Pancreas (tissue), 10 donors: ENCODE results near the gene CDK4. TPM values are rescaled to one million over a fixed set of nuclear protein-coding genes. Genes with fewer than 3 reads are reported as not detected.
A peak's percentile ranks its signal among the peaks of the same experiment; 100 is the strongest.

Source experiments
- ATAC-seq, 4 donors: fragments of 200-7000 bp; cut with Tn5 transposase; one replicate each; pipeline versions ENCODE4 v1.8.0 to v1.9.1; 2020; ENCODE audit warnings: mild to moderate bottlenecking in 4 of 4, moderate library complexity in 4 of 4
- DNase-seq, 6 donors: peaks; one replicate each; pipeline ENCODE4 v3.0.0-alpha.2; 2020
- FAIRE-seq: peaks from 2 replicates; lab custom pipeline; 2012; peaks lifted over from hg19 to GRCh38; lab: Jason Lieb, UNC
- H3K27ac ChIP-seq, 4 donors: fragments of 200-600 bp; sonication (generic); 1 replicate in 3 of 4; 2 replicates in 1 of 4; pipeline versions ENCODE4 v1.5.0 to v1.8.0; 2020
- H3K27me3 ChIP-seq, 4 donors: fragments of 200-600 bp; one replicate each; pipeline ENCODE4 v1.8.0; 2021
- H3K36me3 ChIP-seq, 3 donors: fragments of 200-600 bp; sonication (generic) in 1 of 3; one replicate each; pipeline versions ENCODE4 v1.5.0 to v1.8.0; 2020 to 2021
- H3K4me1 ChIP-seq, 3 donors: fragments of 200-600 bp; one replicate each; pipeline ENCODE4 v1.8.0; 2021
- H3K4me3 ChIP-seq, 4 donors: fragments of 200-600 bp; sonication (generic) in 2 of 4; one replicate each; pipeline versions ENCODE4 v1.5.0 to v1.8.0; 2020 to 2021
- H3K9me3 ChIP-seq, 4 donors: fragments of 200-600 bp; one replicate each; pipeline ENCODE4 v1.8.0; 2021
- CTCF ChIP-seq, 4 donors: fragments of 200-600 bp; sonication (generic) in 3 of 4; IDR thresholded peaks; one replicate each; pipeline versions ENCODE4 v1.5.0 to v1.8.0; 2021; ENCODE audit warnings: antibody characterized with exemption in 4 of 4
- WGBS, 2 donors: extraction: QIAGEN DNeasy Blood & Tissue Kit; methylation state at CpG; one replicate each; pipeline ENCODE4 v1.1.7; 2013; 5-methylcytosine and 5-hydroxymethylcytosine counted together
- intact Hi-C, 3 donors: fragments of 100-400 bp; cut with DNase I; formaldehyde crosslinking; loops; one replicate each; pipeline versions ENCODE4 v1.11.1 to v1.14.2; 2022
- polyA plus RNA-seq, 2 donors: library from polyadenylated mRNA; stranded (reverse); fragments of 200-250 nt; gene quantifications; one replicate each; pipeline ENCODE4 v1.2.3, GENCODE V29; 2013
- total RNA-seq, 6 donors: library from RNA; stranded (reverse); fragmentation: NEBNext Ultra II Directional in 4 of 6; extraction: Animal tissue kit (Norgen Biotek cat#: 25700) in 4 of 6; gene quantifications; one replicate each; pipeline versions ENCODE4 v1.2.1 to v1.2.4, GENCODE V29; 2021 to 2023
- donor health status: healthy with polysubstance abuse.
- donor health status: DM: no; HTN: no; CAD: no; lungs with moderate emphysema.
- donor health status: DM: no; HTN: no; CAD: no.
- donor health status: control.
- donor health status: control.
- donor health status: Bipolar disorder and iron deficiency.
- donor health status: DM: yes; HTN: yes; CAD: no.
- donor health status: DM: no; HTN: no; CAD: no.
- donor health status: DM: no; HTN: no; CAD: no.
- donor health status: DM: yes; HTN: yes; CAD: no.

The CDK4 gene
- total and polyA plus RNA-seq, 8 donors, result 26.7 to 48.5 (median 40.3) TPM

- WGBS, 2 donors, result 91 to 92% methylated on average over 25 of the region's 25 CpGs
Observed at GRCh38 chr12:57758552-57759359, 6.6 kb upstream of the CDK4 start.

DNA sequence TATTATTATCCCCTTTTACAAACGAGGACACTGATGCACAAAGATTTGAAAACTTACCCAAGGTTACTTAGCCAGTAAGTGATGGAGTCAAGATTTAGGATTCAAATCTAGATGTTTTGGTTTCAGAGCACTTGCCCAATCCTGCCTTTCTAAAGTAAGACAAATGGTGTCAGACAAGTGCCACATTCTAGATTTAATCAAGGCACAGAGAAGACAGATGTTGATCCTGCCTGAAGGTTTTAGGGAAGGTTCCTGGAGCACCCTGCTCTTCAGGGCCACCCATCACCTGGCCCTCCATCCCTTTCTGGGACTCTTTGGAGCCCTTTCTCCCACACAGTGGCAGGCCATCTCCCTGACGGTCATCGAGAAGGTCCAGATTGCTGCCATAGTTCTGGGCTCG is 5.7 kb upstream of the CDK4 start:
- Histone ChIP-seq H3K27me3 (no peaks in the 10 kb centered on the region), H3K27ac (no peak overlapping the region), H3K4me1 (peaks cover 0 to 12% (median 8%) of the 10 kb centered on the region in 3 donors), H3K9me3 (no peaks in the 10 kb centered on the region), H3K36me3 (no peaks in the 10 kb centered on the region), H3K4me3 (no peak overlapping the region)
- DNase-seq, result no peak
- WGBS, 2 donors, result 92 to 93% methylated on average over 4 of the region's 4 CpGs
- no peak for FAIRE-seq
- no peak for TF ChIP-seq CTCF (IDR thresholded peaks at IDR 0.05)
- no peak for ATAC-seq
- intact Hi-C loops, result no loop called here

More at GRCh38 chr12:57758552-57759359, 6.6 kb upstream of the CDK4 start:
- peaks cover 0 to 6% (median 5%) of the 10 kb centered on the region in 3 donors for H3K4me1 ChIP-seq
- H3K27me3 ChIP-seq, result no peaks in the 10 kb centered on the region
- no peak overlapping the region for H3K27ac ChIP-seq
- FAIRE-seq (no peak), ATAC-seq (no peak), DNase-seq (peak in 1 of 6 donors; percentile 17)
- no peaks in the 10 kb centered on the region for H3K9me3 ChIP-seq
- no peaks in the 10 kb centered on the region for H3K36me3 ChIP-seq
- intact Hi-C loops, result no loop called here
- no peak for TF ChIP-seq CTCF (IDR thresholded peaks at IDR 0.05)
- no peak overlapping the region for H3K4me3 ChIP-seq

DNA sequence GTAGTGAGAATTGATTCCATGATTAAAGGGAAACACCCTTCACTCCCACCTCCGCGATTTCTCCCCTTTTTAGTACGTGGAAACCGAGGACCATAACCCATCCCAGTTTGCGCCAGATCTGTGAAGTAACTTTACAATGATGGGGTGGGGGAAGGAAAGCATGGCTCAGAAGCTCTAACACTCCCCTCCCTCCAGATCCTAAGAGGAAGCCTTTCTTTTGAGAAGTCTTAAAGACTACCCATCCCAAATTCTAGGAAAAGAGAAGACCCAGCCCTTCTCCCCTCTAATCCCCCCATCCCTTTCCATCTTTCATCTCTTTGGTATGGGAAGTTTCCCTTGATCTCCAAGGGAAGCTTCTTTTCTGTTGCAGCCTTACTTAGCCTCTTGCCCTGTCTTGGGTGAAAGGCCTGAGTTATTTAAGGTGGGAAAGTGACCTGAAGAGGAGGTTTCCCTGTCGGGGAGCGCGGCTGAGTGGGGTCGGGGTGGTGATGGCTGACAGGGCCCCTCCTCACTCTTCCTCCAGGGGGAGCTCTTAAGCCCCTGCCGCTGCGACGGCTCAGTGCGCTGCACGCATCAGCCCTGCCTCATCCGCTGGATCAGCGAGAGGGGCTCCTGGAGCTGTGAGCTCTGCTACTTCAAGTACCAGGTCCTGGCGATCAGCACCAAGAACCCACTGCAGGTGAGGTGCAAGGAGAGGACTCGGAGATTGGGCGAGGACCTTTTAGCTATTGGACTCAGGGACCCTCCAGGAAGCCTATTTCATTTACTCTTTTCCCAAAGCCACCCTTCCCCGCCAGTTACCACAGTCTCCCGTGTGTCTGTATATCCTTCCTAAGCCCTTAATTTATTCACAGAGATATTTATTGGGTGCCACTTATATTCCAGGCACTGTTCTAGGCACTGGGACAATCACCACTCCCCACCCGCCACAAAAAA is 4.6 kb upstream of the CDK4 start:
- no peaks in the 10 kb centered on the region for H3K36me3 ChIP-seq
- peak in 4 of 6 donors; percentile 38 to 76 (median 56) for DNase-seq
- no peaks in the 10 kb centered on the region for H3K27me3 ChIP-seq
- peaks cover 0 to 14% (median 10%) of the 10 kb centered on the region in 3 donors for H3K4me1 ChIP-seq
- peak overlapping the region in 2 of 4 donors; percentile 42 to 63 for H3K27ac ChIP-seq
- FAIRE-seq, result no peak
- TF ChIP-seq CTCF (IDR thresholded peaks at IDR 0.05), result peak; percentile 32 to 58 (median 48)
- H3K4me3 ChIP-seq, result peak overlapping the region in 2 of 4 donors; percentile 70 to 75
- intact Hi-C loops, result no loop called here
- H3K9me3 ChIP-seq, result no peaks in the 10 kb centered on the region
- 30 to 38% methylated on average over 22 of the region's 22 CpGs for WGBS, 2 donors
- ATAC-seq, result no peak

GRCh38 chr12:57755454-57756372 is 3.6 kb upstream of the CDK4 start:
- FAIRE-seq (no peak), ATAC-seq (peak in 2 of 4 donors; percentile 3 to 10), DNase-seq (peak; percentile 53 to 90 (median 66))
- H3K9me3 ChIP-seq, result no peaks in the 10 kb centered on the region
- H3K27ac ChIP-seq, result peak overlapping the region; percentile 42 to 63 (median 50)
- H3K4me1 ChIP-seq, result peaks cover 0 to 15% (median 14%) of the 10 kb centered on the region in 3 donors
- no peaks in the 10 kb centered on the region for H3K27me3 ChIP-seq
- H3K4me3 ChIP-seq, result peak overlapping the region; percentile 57 to 75 (median 64)
- WGBS, 2 donors, result 1 to 2% methylated on average over 45 to 76 of the region's 76 CpGs
- intact Hi-C loops, result no loop called here
- H3K36me3 ChIP-seq, result no peaks in the 10 kb centered on the region
- TF ChIP-seq CTCF (IDR thresholded peaks at IDR 0.05), result no peak
